ENCODE measurements around the gene STARD3.

The STARD3 gene

GRCh38 chr17:39600288-39600996 is 36.5 kb upstream of the STARD3 start:
- no peaks in the 10 kb centered on the region for H3K36me3 ChIP-seq (ENCODE audit: control insufficient read depth in 4 of 4, insufficient read depth in 4 of 4, low read length in 3 of 4)
- H3K9me3 ChIP-seq (ENCODE audit: control extremely low read depth in 1 of 5, control insufficient read depth in 4 of 5, insufficient read depth in 2 of 5, low read depth in 1 of 5, low read length in 4 of 5), result no peaks in the 10 kb centered on the region
- ChIA-PET CTCF (interaction anchor here (1.0 to 1.3 kb wide), 2 partner anchors 21 to 24 kb away, joined by 3 to 5 read pairs; no protein-coding TSS in a partner anchor), POLR2A (no interaction called here)
- no peak overlapping the region for H3K4me3 ChIP-seq (ENCODE audit: control insufficient read depth in 1 of 7, extremely low read depth in 1 of 7, insufficient read depth in 4 of 7, low read depth in 2 of 7, low read length in 6 of 7)
- WGBS (ENCODE audit: insufficient coverage), result 7% methylated on average over 12 of the region's 13 CpGs
- H3K27ac ChIP-seq (ENCODE audit: insufficient read depth in 1 of 2, low read depth in 1 of 2, low read length in 2 of 2, poor library complexity in 1 of 2, severe bottlenecking in 2 of 2), result no peak overlapping the region
- no peak for DNase-seq
- peaks cover 0 to 13% (median 6%) of the 10 kb centered on the region in 4 experiments for H3K4me1 ChIP-seq (ENCODE audit: control extremely low read depth in 1 of 4, control insufficient read depth in 4 of 4, insufficient read depth in 4 of 4, low read length in 3 of 4)
- H3K27me3 ChIP-seq (replicated peaks in 2 of 5; ENCODE audit: control insufficient read depth in 4 of 5, insufficient read depth in 5 of 5, low read length in 4 of 5), result peaks cover 19 to 100% (median 70%) of the 10 kb centered on the region in 5 experiments

DNA sequence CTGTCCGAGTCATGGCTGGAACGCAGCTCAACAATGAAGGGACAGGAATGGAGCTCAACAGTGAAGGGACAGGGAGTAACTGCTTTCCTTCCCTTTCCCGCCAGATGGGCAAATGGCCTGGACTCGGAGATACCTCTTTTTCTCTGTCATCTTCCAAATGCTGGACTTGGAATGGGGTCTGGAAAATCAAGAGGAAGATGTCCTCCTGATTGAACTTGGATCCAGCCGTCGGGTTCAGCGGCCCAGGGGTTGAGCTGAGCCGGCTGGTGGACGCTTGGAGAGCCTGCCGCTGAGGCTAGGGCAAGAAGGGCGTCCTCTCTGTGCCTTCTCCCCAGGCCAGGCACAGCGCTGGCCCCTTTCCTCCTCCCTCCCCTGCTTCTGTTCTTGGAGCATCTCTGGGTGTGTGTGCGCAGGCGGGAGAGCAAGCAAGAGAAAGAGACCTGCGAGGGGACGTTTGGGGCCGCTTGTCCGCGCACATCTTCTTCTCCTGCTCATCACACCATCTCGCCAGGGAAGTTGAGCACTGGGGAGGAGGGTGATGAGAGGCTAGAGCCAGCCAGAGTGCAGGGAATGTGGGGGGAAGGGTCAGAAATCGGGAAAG is 35.8 kb upstream of the STARD3 start:
- no peak for DNase-seq
- H3K27me3 ChIP-seq (replicated peaks in 2 of 5; ENCODE audit: control insufficient read depth in 4 of 5, insufficient read depth in 5 of 5, low read length in 4 of 5), result peaks cover 19 to 100% (median 70%) of the 10 kb centered on the region in 5 experiments
- H3K4me3 ChIP-seq (ENCODE audit: control insufficient read depth in 1 of 7, extremely low read depth in 1 of 7, insufficient read depth in 4 of 7, low read depth in 2 of 7, low read length in 6 of 7), result no peak overlapping the region
- H3K4me1 ChIP-seq (ENCODE audit: control extremely low read depth in 1 of 4, control insufficient read depth in 4 of 4, insufficient read depth in 4 of 4, low read length in 3 of 4), result peaks cover 0 to 20% (median 9%) of the 10 kb centered on the region in 4 experiments
- H3K9me3 ChIP-seq (ENCODE audit: control extremely low read depth in 1 of 5, control insufficient read depth in 4 of 5, insufficient read depth in 2 of 5, low read depth in 1 of 5, low read length in 4 of 5), result no peaks in the 10 kb centered on the region
- no peak overlapping the region for H3K27ac ChIP-seq (ENCODE audit: insufficient read depth in 1 of 2, low read depth in 1 of 2, low read length in 2 of 2, poor library complexity in 1 of 2, severe bottlenecking in 2 of 2)
- CTCF ChIA-PET, result interaction anchor here (1.4 kb wide), 1 partner anchor 52 kb away, joined by 3 read pairs; no protein-coding TSS in a partner anchor
- POLR2A ChIA-PET, result interaction anchor here (0.6 kb wide), 1 partner anchor 379 kb away, joined by 3 read pairs; no protein-coding TSS in a partner anchor
- H3K36me3 ChIP-seq (ENCODE audit: control insufficient read depth in 4 of 4, insufficient read depth in 4 of 4, low read length in 3 of 4), result no peaks in the 10 kb centered on the region
- 9% methylated on average over 10 of the region's 21 CpGs for WGBS (ENCODE audit: insufficient coverage)

DNA sequence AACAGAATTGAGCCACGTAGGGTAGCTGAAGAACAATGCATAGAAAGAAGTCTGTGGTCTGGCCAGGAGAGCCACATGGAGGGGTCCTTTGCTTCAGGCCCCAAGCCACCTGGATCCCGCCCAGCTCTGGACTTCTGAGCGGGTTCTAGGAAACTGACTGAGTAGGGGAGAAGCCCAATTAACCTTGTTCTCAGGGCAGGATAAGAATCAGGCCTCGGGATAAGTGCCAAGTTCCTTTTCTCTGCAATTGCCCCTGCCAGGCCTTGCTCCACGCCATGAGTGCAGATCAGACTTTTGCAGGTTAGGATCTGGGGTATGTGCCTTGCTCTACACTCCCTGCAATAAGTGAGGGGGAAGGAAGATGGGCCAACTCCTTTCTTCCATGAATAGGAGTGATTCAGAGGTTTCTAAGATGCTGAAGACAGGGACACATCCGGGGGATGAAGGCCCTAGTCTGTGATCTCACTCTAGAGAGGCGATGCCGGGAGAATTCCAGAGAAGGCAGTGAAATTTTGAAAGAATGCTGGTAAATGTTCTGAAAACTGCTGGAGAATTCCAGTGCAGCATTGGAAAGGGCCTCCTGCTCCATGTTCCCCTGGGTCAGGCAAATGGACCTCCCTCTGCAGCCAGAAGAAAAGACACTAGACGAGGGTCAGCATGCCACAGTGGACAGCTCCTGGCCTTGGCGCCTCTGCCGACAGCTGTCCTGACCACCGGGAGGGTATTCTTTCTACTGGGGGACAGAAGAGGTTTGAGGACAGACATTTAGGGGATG is 35.0 kb upstream of the STARD3 start:
- no peaks in the 10 kb centered on the region for H3K36me3 ChIP-seq (ENCODE audit: control insufficient read depth in 4 of 4, insufficient read depth in 4 of 4, low read length in 3 of 4)
- ChIA-PET CTCF (interaction anchor here (1.4 kb wide), 1 partner anchor 53 kb away, joined by 3 read pairs; no protein-coding TSS in a partner anchor), POLR2A (interaction anchor here (0.6 kb wide), 1 partner anchor 378 kb away, joined by 3 read pairs; no protein-coding TSS in a partner anchor)
- peaks cover 19 to 100% (median 73%) of the 10 kb centered on the region in 5 experiments for H3K27me3 ChIP-seq (replicated peaks in 2 of 5; ENCODE audit: control insufficient read depth in 4 of 5, insufficient read depth in 5 of 5, low read length in 4 of 5)
- H3K4me3 ChIP-seq (ENCODE audit: control insufficient read depth in 1 of 7, extremely low read depth in 1 of 7, insufficient read depth in 4 of 7, low read depth in 2 of 7, low read length in 6 of 7), result no peak overlapping the region
- peak in 2 of 3 donors; percentile 42 to 46 for DNase-seq
- peaks cover 0 to 27% (median 13%) of the 10 kb centered on the region in 4 experiments for H3K4me1 ChIP-seq (ENCODE audit: control extremely low read depth in 1 of 4, control insufficient read depth in 4 of 4, insufficient read depth in 4 of 4, low read length in 3 of 4)
- no peak overlapping the region for H3K27ac ChIP-seq (ENCODE audit: insufficient read depth in 1 of 2, low read depth in 1 of 2, low read length in 2 of 2, poor library complexity in 1 of 2, severe bottlenecking in 2 of 2)
- no peaks in the 10 kb centered on the region for H3K9me3 ChIP-seq (ENCODE audit: control extremely low read depth in 1 of 5, control insufficient read depth in 4 of 5, insufficient read depth in 2 of 5, low read depth in 1 of 5, low read length in 4 of 5)
- WGBS (ENCODE audit: insufficient coverage), result 29% methylated on average over 11 of the region's 12 CpGs

DNA sequence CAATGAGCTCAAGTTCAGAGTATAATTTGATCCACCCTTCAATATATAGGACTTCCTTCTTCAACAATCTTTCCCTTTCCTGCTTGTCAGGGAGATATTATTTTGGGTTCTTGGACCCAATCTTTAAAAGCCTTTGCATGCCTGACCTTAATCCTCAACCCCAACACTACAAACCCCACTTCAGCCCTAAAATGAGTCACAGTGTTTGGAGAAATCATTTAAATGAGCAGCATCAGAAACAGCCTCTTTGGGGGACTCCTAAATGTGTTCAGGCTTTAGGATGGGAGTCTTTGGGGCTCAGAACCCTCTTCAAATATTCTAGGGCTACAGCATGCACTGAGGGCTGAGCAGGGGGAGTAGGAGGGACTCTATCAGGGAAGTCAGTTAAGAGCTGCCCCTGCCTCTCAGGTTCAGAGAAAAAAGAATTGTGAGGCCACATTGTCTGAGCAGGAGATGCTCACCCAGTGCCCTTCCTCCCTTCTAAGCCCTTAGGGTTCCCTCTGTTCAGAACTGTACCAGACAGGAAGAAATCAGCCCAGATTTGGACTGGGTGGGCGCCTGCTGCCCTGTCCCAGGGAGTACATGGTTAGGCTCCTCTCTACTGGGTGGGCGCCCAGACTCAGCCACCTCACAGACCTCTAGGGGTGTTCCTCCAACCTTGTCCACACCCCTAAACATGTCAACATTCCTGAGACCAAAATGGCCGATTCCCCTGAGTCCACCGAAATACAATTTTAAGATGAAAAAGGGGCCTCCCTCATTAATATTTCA is 34.2 kb upstream of the STARD3 start:
- Histone ChIP-seq H3K36me3 (ENCODE audit: control insufficient read depth in 4 of 4, insufficient read depth in 4 of 4, low read length in 3 of 4) (no peaks in the 10 kb centered on the region), H3K4me1 (ENCODE audit: control extremely low read depth in 1 of 4, control insufficient read depth in 4 of 4, insufficient read depth in 4 of 4, low read length in 3 of 4) (peaks cover 0 to 31% (median 14%) of the 10 kb centered on the region in 4 experiments), H3K27ac (ENCODE audit: insufficient read depth in 1 of 2, low read depth in 1 of 2, low read length in 2 of 2, poor library complexity in 1 of 2, severe bottlenecking in 2 of 2) (no peak overlapping the region), H3K4me3 (ENCODE audit: control insufficient read depth in 1 of 7, extremely low read depth in 1 of 7, insufficient read depth in 4 of 7, low read depth in 2 of 7, low read length in 6 of 7) (no peak overlapping the region), H3K9me3 (ENCODE audit: control extremely low read depth in 1 of 5, control insufficient read depth in 4 of 5, insufficient read depth in 2 of 5, low read depth in 1 of 5, low read length in 4 of 5) (no peaks in the 10 kb centered on the region), H3K27me3 (replicated peaks in 2 of 5; ENCODE audit: control insufficient read depth in 4 of 5, insufficient read depth in 5 of 5, low read length in 4 of 5) (peaks cover 19 to 100% (median 73%) of the 10 kb centered on the region in 5 experiments)
- POLR2A ChIA-PET, result no interaction called here
- CTCF ChIA-PET, result interaction anchor here (1.4 kb wide), 1 partner anchor 54 kb away, joined by 3 read pairs; no protein-coding TSS in a partner anchor
- 83% methylated on average over 1 of the region's 4 CpGs for WGBS (ENCODE audit: insufficient coverage)
- no peak for DNase-seq

DNA sequence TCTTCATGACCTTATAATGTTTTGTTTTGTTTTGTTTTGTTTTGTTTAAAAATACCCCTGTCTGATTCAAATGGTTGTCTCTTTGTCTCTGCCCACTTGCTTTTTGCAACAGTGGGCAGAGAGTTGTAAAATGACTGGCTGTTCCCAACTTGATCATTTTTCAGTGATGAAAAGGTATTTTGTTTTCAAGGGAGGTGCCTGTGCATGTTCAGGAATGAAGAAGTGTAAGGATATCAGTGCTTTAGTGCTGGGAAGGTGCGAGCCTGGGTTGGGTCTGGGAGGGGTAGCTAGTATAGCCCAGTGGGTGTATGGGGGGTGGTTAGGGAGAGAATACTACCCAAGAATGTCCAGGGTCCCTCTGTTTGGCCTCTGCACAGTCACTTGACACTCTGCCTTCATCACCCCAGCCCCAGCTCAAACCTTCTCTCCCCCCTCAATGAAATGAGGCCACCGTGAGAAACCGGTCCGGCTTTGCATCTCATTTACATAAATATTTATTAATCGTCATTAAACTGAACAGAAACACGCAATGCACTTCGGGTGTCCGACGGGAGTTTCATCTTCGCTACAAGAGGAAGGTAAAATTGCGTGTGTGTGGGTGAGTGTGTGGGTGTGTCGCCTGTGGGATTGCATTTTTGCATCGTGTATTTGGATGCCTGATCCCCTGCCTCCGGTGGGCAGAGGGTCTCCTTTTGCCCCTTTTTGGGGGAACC is 33.5 kb upstream of the STARD3 start:
- Histone ChIP-seq H3K9me3 (ENCODE audit: control extremely low read depth in 1 of 5, control insufficient read depth in 4 of 5, insufficient read depth in 2 of 5, low read depth in 1 of 5, low read length in 4 of 5) (no peaks in the 10 kb centered on the region), H3K4me3 (ENCODE audit: control insufficient read depth in 1 of 7, extremely low read depth in 1 of 7, insufficient read depth in 4 of 7, low read depth in 2 of 7, low read length in 6 of 7) (no peak overlapping the region), H3K27me3 (replicated peaks in 2 of 5; ENCODE audit: control insufficient read depth in 4 of 5, insufficient read depth in 5 of 5, low read length in 4 of 5) (peaks cover 19 to 100% (median 72%) of the 10 kb centered on the region in 5 experiments), H3K4me1 (ENCODE audit: control extremely low read depth in 1 of 4, control insufficient read depth in 4 of 4, insufficient read depth in 4 of 4, low read length in 3 of 4) (peaks cover 0 to 31% (median 14%) of the 10 kb centered on the region in 4 experiments), H3K36me3 (ENCODE audit: control insufficient read depth in 4 of 4, insufficient read depth in 4 of 4, low read length in 3 of 4) (no peaks in the 10 kb centered on the region), H3K27ac (ENCODE audit: insufficient read depth in 1 of 2, low read depth in 1 of 2, low read length in 2 of 2, poor library complexity in 1 of 2, severe bottlenecking in 2 of 2) (no peak overlapping the region)
- DNase-seq, result no peak
- 6% methylated on average over 8 of the region's 14 CpGs for WGBS (ENCODE audit: insufficient coverage)
- POLR2A ChIA-PET, result no interaction called here
- CTCF ChIA-PET, result no interaction called here

GRCh38 chr17:39604911-39605491 is 31.9 kb upstream of the STARD3 start:
- POLR2A ChIA-PET, result interaction anchor here (0.6 kb wide), 1 partner anchor 29 kb away, joined by 3 read pairs; no protein-coding TSS in a partner anchor
- no peak overlapping the region for H3K27ac ChIP-seq (ENCODE audit: insufficient read depth in 1 of 2, low read depth in 1 of 2, low read length in 2 of 2, poor library complexity in 1 of 2, severe bottlenecking in 2 of 2)
- peaks cover 0 to 25% (median 12%) of the 10 kb centered on the region in 4 experiments for H3K4me1 ChIP-seq (ENCODE audit: control extremely low read depth in 1 of 4, control insufficient read depth in 4 of 4, insufficient read depth in 4 of 4, low read length in 3 of 4)
- H3K36me3 ChIP-seq (ENCODE audit: control insufficient read depth in 4 of 4, insufficient read depth in 4 of 4, low read length in 3 of 4), result no peaks in the 10 kb centered on the region
- H3K27me3 ChIP-seq (replicated peaks in 2 of 5; ENCODE audit: control insufficient read depth in 4 of 5, insufficient read depth in 5 of 5, low read length in 4 of 5), result peaks cover 25 to 100% (median 78%) of the 10 kb centered on the region in 5 experiments
- H3K9me3 ChIP-seq (ENCODE audit: control extremely low read depth in 1 of 5, control insufficient read depth in 4 of 5, insufficient read depth in 2 of 5, low read depth in 1 of 5, low read length in 4 of 5), result no peaks in the 10 kb centered on the region
- H3K4me3 ChIP-seq (ENCODE audit: control insufficient read depth in 1 of 7, extremely low read depth in 1 of 7, insufficient read depth in 4 of 7, low read depth in 2 of 7, low read length in 6 of 7), result peak overlapping the region in 1 of 7 experiments; percentile 38
- DNase-seq, result no peak
- CTCF ChIA-PET, result no interaction called here
- 6% methylated on average over 18 of the region's 31 CpGs for WGBS (ENCODE audit: insufficient coverage)
